Keratinocyte (primary cell): Measurements from ENCODE around the gene PATE4.

Experiments used
- CTCF ChIP-seq, 3 experiments: IDR thresholded peaks in 1 of 3; conservative IDR thresholded peaks in 1 of 3; optimal IDR thresholded peaks in 1 of 3; 2 replicates in 2 of 3; 3 replicates in 1 of 3; pipeline versions ENCODE3 to v1.5.1; 2011; ENCODE audit warnings: low read length in 3 of 3, mild to moderate bottlenecking in 3 of 3, moderate library complexity in 2 of 3, control low read depth in 1 of 3, inconsistent platforms in 1 of 3; ENCODE audit not compliant: insufficient read depth in 2 of 3; ENCODE audit errors: extremely low read depth in 1 of 3
- EZH2 ChIP-seq: IDR thresholded peaks from one replicate; pipeline ENCODE4 v1.6.1; 2012; ENCODE audit warnings: inconsistent platforms, mild to moderate bottlenecking, low read length, moderate library complexity

DNA sequence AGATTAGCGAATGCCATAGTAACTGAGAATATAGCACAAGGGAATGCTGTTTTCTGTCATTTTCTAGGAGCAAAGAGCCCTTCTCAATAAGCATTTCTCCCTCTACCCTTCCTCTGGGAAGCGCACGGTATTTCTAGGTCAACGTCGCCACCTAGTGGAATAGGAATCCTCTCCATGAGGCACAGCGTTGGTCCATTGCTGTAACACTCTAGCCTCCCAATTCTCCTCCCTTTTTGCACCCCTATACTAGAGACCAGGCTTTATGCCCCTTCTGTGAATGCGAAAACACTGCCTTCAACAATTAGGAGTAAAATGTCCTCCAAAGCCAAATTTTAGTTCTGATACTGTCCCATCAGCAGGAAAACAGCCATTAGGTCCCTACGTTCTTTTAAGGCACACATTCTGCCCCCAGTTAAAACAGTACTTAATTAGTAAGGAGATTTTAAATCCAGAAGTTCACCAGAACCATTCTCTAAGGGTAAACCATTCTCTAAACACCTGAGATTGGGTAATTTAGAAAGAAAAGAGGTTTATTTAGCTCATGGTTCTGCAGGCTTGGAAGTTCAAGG lies 41.5 kb downstream of the PATE4 start:
- TF ChIP-seq EZH2 (no peak), CTCF (optimal IDR thresholded peaks at IDR 0.05 in 1 of 3, IDR thresholded peaks at IDR 0.05 in 1 of 3, conservative IDR thresholded peaks at IDR 0.05 in 1 of 3; ENCODE audit: extremely low read depth in 1 of 3, insufficient read depth in 2 of 3, low read length in 3 of 3) (peak; percentile 76 to 94 (median 83))
